IPS-11a (cell line): ENCODE results near the gene AUTS2.

Source experiments
- H3K4me3 ChIP-seq: one replicate; pipeline ENCODE4 v1.5.1; 2013; ENCODE audit warnings: low read depth, low read length, control low read depth

AUTS2 gene

DNA sequence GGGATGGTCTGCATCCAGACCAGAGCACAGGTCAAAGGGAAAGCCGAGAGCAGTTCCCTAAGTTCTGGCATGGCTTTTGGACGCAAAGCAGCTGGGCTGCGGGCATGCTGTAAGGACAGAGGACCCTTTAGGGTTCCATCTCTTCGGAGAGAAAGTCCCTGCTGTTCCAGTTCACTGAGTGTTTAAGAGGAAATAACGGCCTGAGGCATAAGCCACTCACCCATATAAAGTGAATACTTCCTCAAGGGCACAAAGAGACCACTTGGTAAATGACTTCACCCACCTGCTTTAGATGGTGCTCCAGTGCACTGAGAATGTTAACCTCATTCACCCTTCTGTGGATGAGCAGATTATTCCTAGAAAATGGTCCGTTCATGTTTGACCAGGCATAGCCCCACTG lies 946.9 kb downstream of the AUTS2 start:
- no peak overlapping the region for H3K4me3 ChIP-seq

DNA sequence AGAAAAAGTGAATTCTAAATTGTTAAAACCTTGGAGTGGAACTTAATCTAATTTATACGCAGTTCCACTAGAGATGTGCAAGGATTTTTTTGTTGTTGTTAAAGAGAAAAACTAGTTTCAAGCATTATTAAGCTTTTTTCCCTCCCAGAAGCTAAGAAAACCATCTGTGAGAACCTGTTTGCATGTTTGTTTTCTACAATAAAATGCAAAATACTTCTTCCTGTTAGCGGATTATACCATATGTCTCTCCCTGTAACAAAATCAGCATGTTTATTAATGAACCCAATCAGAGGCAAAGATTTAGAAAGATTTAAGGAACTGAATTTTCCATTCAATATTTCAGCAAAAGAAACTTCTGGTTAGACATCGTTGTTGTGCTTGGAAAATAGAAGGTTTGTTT lies 953.9 kb downstream of the AUTS2 start:
- H3K4me3 ChIP-seq = no peak overlapping the region

DNA sequence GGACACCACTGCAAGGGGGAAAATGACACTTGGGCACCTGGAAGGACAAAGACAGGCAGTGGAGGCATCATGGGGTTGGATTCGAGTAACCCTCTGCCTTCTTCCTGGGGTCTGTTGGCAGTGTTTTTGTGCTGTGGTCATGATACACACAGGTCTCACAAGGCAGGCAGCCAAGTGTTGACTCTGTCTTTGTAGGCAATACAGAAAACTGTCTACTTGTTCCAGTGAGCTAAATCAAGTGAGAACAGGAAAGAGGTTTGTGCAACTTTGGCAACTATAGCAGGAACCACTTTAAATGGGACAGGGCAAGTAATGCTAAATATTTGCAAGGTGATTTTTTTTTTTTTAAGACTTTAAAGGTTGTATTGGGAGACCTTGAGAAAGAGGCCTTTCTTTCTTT lies 955.1 kb downstream of the AUTS2 start:
- H3K4me3 ChIP-seq = no peak overlapping the region

DNA sequence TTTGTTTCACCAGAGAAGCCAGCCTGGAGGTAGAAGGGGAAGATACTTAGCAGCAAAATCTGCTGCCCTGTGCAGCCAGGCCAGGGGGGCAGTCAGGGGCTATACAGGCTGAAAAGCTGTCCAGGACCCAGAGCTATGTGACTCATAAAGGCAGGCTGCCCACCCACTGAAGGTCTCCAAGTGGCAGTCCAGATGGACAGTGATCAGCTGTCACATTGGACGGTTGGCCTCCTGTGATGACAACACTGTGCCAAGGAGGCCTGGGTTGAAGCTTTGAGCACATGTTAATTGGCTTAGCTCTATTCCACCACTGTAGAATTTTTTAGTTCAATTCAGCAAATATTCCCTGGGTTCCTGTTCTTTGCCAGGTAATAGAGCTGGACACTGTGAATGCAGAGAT lies 956.4 kb downstream of the AUTS2 start:
- H3K4me3 ChIP-seq = no peak overlapping the region

DNA sequence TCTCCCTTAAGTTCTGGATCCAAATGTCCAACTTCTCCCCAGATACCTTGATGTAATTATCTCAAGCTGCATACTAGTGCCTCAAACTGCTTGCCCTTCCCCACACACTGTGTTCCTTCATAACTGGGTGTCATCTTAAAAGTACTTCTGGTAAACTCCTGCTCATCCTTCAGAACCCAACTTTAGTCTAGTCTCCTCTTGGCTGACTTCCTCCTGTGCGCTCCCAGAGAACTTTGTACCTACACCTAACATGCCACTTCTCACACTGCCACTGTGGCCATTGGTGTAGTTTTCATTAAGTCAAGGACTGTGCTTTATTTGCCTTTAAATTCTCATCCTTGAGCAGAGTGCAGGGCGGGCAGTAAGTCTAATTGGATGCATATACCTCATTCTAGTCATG lies 958.5 kb downstream of the AUTS2 start:
- H3K4me3 ChIP-seq = no peak overlapping the region

DNA sequence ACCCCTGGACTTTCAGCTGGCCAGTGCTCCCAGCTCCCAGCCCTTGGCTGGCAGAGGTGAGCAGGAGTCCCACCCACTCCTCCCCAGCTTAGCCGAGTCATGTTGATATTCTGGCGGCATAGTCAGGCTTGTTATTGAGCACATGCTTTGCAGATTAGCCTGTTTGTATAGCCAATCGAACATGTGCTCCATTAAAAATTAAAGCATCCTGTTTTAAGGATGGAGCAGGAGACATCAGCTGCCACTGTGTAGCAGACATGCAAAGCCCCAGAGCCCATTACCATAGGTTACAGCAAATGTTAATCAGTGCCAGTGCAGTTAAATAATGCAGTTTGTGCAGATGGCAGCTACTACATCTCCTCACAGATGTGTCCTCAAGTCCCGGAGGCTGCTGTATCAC lies 959.1 kb downstream of the AUTS2 start:
- no peak overlapping the region for H3K4me3 ChIP-seq

DNA sequence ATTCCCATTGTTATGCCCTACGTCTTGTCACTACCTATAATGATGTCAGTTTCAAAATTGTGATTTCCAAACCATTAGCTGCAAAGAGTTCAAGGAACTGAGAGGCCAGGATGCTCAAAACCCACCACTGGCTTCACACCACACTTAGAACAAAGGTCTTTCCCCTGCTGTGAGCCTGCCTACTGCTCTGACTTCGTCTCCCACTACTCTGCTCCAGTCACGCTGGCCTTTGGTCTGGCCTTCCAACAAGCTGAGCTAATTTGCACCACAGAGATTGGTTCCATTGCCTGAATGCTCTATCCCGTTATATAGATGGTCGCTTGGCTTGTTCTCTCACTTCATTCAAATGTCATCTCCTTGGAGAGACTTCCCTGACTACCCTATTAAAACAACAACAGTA lies 961.5 kb downstream of the AUTS2 start:
- H3K4me3 ChIP-seq = no peak overlapping the region

DNA sequence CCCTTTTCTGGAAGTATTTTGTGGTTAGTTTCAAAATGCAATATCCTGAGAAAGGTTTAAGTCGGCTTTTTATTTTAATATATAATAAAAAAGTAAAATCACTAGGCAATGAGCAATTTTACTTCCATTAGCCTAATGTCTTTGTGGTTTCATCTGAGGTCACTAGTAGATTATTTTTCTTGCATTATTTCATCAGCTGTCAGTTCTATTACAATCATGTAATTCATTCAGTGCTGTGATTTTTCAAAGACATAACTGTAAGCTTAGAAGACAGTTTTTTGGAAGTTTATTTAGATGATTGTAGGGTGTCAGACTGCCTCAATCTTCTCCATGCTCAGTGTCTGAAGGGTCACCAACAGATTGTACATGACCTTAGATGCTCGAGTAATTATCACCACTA lies 965.7 kb downstream of the AUTS2 start:
- H3K4me3 ChIP-seq = no peak overlapping the region

DNA sequence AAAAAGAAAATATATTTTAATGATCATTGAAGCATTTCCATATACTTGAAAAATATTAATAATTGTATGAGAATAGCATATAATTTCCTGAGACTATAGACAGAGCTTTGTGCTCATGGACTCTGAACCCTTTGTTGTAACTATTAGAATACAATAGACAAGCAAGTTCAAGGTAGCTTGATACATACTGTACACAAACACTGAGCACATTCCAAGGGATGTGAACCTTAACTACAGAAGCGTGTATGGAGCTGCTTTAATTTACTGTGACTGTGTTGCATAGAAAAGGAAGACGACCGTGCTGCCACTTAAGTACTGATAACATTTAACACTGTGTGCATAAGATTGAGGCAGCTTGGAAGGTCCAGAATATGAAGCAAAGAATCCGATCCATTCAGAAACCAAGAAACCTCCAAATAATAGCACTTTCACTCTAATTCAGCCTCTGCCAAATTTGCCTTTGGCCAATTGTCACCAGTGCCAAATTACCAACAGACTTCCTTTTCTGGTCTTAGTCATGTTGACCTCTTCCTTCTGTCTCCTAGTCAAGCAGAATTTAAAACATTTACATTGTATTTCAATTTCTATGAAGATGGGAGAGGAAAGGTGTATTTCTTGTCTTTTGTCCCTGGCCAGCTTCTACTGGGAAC lies 967.6 kb downstream of the AUTS2 start:
- H3K4me3 ChIP-seq = no peak overlapping the region

DNA sequence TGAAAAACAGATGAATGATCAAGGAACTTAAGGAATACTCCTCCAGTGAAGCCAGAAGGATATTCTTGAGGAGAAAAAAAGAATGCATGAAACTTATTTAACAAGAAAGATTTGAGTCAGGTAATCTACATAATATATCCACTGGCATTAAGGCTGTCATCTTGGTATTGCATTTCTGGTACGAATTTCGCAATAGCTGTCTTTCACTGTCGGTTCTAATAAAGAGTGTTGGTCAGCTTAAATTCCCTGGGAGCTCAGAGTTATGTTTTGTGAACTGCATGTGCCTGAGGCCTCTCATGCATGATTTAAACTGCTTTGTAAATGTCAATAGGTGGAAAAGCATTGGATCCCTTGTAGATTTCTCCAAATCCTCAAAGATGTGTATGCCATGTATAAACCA lies 968.4 kb downstream of the AUTS2 start:
- H3K4me3 ChIP-seq = no peak overlapping the region

DNA sequence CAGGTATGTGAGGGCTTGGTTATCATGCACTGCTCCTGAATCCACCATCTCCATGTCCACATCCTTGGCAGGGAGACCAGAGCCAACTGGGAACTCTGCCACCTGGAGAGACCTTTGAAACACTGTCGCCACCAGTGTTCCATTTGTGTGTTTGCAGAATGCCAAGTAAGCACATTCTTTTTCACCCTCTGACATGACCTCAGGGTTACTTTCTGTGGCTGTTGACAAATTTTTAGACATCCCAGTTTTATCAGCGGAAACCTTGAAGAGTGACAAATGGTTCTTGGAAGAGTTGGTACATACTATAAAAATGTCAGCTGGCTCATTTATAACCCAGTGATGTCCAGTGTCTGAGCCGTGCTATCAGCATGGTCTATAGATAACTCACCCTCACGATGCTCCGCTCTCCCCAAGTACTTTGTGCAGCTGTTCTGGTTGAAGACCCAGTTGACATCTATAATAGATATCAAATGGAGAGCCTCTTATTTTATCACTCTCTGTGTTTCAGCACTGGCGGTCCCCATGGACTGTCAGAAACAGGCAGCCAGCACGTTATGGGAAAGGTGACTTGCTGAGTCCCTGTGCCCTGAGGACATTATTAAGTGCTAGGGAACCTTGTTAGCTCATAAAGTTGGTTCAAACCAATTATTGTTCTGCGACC lies 970.5 kb downstream of the AUTS2 start:
- no peak overlapping the region for H3K4me3 ChIP-seq

DNA sequence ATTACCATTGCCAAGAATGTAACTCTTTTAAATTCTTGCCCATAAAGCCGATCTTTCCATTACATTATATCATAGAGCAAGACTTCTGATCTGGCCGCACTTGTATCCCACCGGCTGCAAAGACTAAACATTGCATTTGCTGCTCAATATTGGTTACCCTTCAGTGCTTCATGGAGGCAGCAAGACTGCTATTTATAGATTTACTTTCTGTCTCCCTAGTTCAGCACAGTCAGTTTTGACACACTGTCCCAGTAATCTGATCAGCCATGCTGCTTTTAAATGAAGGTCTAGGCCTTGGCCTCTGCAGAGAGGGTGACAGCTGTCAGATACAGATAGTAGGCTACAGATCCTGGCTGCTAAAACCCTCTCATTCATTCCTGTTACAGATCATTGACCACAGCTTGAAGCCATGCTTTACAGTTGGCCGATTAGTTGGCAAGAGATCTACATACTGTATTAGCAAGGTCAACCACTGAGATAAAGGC lies 971.1 kb downstream of the AUTS2 start:
- H3K4me3 ChIP-seq = no peak overlapping the region

DNA sequence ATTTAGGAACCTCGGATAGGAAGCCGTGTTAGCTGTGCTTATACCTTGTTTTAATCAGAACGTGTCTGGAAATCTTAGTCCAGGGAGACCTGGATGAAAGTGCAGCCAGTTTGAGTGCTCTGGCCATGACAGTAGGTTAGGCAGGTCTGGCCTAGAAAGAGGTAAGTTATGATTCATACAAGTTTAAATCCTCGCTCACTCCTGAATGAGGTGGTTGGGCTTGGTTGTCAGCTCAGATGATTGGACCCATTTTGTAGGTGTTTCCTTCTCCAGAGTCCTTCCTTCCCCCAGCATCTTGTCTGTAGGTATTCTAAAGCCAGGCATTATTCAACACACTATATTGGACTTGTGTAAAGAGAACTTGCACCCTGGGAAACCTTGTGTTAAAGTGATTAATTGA lies 971.8 kb downstream of the AUTS2 start:
- H3K4me3 ChIP-seq = no peak overlapping the region

DNA sequence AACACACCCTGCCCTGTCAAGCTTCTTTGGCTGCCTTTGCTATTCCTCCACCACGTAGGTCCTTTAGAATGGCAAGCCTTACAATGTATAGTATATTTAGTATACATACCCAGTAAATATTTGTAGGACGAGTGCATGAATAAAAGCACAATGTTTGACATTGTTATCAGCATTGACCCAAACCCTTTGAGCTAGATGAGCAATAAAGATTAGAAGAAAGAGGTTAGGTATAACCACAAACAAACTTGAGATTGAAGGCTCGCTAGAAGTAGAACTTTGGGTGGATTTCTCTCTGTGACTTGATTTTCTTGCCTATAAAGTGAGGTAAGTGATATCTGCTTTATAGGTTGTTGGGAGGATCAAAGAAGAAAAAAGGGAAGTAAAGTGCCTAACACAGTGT lies 972.7 kb downstream of the AUTS2 start:
- H3K4me3 ChIP-seq = no peak overlapping the region

DNA sequence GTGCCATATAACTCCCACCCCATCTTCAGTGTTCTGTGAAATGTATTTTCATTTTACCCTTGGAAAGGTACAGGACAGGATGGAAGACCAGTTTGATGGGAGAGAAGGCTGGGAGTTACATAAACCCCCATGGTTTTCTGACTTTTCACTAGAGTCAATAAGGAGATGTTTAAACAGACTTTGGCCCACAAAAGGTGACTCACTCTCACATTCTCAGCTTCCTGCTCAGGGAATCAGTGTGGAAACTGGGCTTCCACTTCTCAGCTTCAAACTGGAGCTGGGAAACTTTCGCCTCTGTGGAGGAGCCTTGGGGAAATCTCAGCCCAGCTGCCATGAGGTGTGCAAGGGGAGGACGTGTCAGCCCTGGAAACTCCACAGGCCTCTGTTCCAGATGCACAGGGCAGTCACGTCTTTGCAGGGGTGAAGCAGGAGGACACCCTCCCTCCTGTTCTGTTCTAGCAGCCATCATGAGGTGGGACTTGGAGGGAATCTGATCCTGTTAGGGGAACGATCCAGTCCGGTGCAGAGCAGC lies 973.2 kb downstream of the AUTS2 start:
- H3K4me3 ChIP-seq = no peak overlapping the region

DNA sequence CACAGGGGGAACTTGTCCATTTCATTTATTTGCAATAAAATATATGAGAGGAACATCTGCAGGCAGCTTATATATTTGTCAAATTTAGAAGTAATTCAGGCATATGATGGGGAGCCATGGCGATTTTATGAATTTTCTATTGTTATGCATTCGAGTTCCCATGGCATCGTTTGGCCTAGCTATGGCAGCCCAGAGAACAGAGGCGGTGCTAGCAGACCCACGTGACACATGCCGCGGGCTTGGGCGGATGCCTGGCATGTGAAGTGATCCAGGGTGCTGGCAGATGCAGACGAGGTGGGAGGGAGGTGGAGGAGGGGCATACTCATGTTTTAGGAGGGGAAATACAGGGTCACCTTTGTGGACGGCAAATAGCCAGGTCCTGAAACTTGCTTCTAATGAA lies 973.7 kb downstream of the AUTS2 start:
- no peak overlapping the region for H3K4me3 ChIP-seq

DNA sequence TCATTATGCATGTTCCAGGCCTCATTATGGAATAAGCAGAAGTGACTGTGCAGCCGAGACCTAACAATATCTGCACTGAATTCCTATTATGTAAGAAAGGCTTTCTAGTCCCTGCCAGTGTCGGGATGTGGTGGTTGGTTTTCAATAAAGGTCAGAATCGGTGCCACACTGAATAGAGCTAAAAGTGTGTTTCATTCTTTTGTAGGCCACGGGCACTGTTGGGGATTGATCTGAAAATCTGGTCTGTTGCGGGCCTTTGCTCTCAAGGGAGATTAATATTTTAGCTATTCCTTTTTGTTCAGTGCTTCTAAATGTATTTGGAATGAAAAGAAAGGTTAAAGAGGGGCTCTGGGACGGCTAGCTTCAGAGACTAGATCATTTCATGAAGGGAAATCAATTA lies 974.3 kb downstream of the AUTS2 start:
- H3K4me3 ChIP-seq = no peak overlapping the region

DNA sequence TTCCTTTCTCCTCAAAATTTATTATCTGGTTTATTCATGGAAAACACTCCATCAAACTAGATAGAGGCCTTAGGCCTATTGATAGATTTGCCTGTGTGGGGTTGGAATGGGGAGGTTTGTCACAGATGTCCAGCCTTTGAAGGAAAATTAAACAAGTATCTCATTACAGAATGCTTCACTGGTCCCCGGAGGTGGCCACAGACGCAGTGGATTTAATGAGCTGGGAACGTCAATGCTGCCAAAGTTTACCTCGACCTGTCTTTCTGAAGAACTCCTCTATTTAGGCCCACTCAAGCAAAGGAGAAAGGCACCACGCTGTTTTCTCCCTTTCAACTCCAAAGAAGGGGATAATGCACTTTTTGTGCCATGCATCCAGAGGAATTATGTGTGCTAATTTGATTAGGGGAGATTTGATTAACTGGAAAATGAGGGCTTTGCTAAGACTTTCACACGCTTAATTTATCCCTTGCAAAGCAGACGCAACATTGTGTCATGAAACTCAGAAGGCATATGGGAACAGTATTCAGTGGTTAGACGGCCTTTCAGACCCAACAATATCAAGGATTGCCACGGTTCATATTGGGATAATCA lies 974.9 kb downstream of the AUTS2 start:
- H3K4me3 ChIP-seq = no peak overlapping the region

DNA sequence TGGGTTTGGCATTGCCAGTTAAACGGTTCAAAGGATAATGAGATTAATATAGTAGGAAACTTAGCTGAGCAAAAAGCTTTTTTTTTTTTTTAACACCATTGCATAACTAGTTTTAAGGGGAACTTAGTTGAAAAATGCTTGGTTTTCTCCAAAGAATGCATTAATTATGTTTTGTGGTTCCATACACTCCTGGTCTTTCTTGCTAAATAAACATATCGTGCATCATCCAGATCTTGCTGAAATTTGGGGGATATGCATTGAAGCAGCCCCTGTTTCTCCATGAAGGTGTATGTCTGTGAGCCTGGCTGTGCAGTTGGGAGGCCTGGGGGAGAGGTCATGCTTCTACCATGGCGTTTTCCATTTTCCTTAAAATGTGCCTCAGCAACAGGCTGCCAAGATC lies 975.4 kb downstream of the AUTS2 start:
- H3K4me3 ChIP-seq = no peak overlapping the region

DNA sequence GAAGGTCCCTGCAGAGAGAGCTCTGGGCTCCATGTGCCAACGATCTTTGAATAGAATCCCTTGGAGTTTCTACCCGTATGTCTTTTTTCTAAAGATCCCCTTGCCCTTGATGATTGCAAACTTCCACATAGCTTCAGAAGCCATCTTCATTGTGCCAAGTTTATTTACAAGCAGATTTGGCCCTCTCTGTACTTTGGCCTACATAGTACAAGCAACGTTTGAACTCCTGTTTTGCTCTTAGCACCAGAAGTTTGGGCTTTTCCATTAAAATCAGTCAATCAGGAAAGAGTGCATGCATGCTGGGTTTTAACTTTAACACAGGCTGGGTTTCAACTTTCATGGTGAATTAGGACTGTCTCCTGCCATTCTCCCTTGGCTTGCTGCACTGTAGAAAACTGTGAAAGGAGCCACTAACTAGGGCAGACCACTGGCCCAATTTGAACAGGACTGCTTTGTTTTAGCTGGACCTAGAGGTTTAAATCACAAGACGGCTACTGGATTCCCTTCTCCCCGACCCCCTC lies 976.1 kb downstream of the AUTS2 start:
- no peak overlapping the region for H3K4me3 ChIP-seq

DNA sequence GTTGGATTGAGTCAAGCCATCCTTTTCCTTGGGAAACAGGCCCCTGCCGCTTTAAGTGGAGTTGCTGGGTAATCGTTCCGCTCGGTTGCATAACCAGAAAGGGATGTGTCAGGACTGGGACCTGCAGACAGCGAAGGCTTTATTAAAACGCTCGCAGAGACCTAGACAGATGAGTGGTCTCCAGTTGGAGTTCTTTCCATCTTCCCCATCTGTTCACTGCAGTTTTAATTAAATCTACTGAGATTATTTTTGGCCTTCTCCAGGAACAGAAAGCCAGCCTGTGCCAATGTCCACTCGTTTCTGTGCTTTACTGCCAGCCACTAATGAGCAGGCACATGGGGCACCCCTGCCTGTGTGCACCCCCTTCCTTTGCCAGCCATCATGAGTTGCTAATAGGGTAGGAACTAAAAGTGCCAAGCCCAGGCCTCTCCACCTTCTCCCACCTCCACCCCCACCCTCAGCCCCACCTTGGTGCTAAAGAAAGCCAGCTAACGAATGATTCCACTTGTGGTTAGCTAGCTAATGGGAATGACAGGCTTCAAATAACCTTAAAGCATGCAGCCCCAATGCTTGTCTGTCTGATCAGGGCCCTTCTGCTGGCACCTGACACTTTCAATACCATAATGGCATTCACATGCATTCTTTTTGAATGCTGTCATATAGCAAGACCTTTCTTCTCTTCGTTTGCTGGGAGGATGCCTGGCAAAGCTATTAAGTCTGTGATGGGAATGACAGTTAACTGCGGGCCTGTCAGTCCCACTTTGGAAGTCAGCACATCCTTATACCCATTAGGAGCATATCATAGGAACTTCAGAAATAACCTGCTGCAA lies 976.9 kb downstream of the AUTS2 start:
- no peak overlapping the region for H3K4me3 ChIP-seq
